DOHH2 (cell line): Measurements from ENCODE around the gene CD14.

Source experiments
- CTCF ChIP-seq: fragments of 200-600 bp; sonication (generic); IDR thresholded peaks from one replicate; pipeline ENCODE4 v1.5.1; 2014; ENCODE audit warnings: antibody characterized with exemption, mild to moderate bottlenecking, low read depth, low read length; ENCODE audit not compliant: poor library complexity, severe bottlenecking
- EZH2phosphoT487 ChIP-seq: fragments of 200-600 bp; sonication (generic); IDR thresholded peaks from 2 replicates; pipeline ENCODE4 v1.6.1; 2017; ENCODE audit warnings: borderline replicate concordance, mild to moderate bottlenecking, antibody characterized with exemption, low read length, moderate library complexity, mixed read lengths

GRCh38 chr5:140637371-140638100 is 4.6 kb upstream of the CD14 start:
- no peak for TF ChIP-seq CTCF
- TF ChIP-seq EZH2phosphoT487 = no peak
